Ovary (tissue), 9 donors: ENCODE results near the gene RGL1. TPM values are rescaled to one million over a fixed set of nuclear protein-coding genes. Genes with fewer than 3 reads are reported as not detected.

ENCODE experiments used
- DNase-seq, 5 donors: peaks; one replicate each; pipeline ENCODE4 v3.0.0-alpha.2; 2019 to 2020
- H3K27ac ChIP-seq, 2 donors: fragments of 200-600 bp; one replicate each; pipeline versions ENCODE4 v1.5.1 to v1.8.0; 2019 to 2022
- H3K27me3 ChIP-seq: fragments of 200-600 bp; one replicate; pipeline ENCODE4 v1.8.0; 2022
- H3K36me3 ChIP-seq: fragments of 200-600 bp; sonication (generic); one replicate; pipeline ENCODE4 v1.5.1; 2019
- H3K4me1 ChIP-seq: one replicate; pipeline ENCODE4 v1.8.1; 2013; ENCODE audit warnings: mild to moderate bottlenecking, moderate library complexity; ENCODE audit not compliant: insufficient read depth
- H3K4me3 ChIP-seq: fragments of 200-600 bp; sonication (generic); one replicate; pipeline ENCODE4 v1.5.1; 2017
- H3K9me3 ChIP-seq, 2 donors: fragments of 200-600 bp in 1 of 2; sonication (generic) in 1 of 2; one replicate each; pipeline versions ENCODE4 v1.5.1 to v1.8.1; 2013 to 2019; ENCODE audit warnings: mild to moderate bottlenecking in 1 of 2, moderate library complexity in 1 of 2
- CTCF ChIP-seq, 3 donors: fragments of 450-650 bp in 2 of 3; fragments of 200-600 bp in 1 of 3; IDR thresholded peaks; one replicate each; pipeline versions ENCODE4 v1.5.1 to v1.8.0; 2016 to 2022; ENCODE audit warnings: antibody characterized with exemption in 3 of 3, mild to moderate bottlenecking in 1 of 3
- EP300 ChIP-seq: sonication (generic); formaldehyde crosslinking; IDR thresholded peaks from one replicate; pipeline ENCODE4 v1.6.1; 2017; ENCODE audit warnings: antibody characterized with exemption
- POLR2A ChIP-seq: fragments of 450-650 bp; IDR thresholded peaks from one replicate; pipeline ENCODE4 v1.6.1; 2017; ENCODE audit warnings: antibody characterized with exemption, mild to moderate bottlenecking, moderate library complexity
- WGBS, 3 donors: extraction: QIAGEN DNeasy Blood & Tissue Kit in 1 of 3; methylation state at CpG; one replicate each; pipeline versions ENCODE4 v1.1.5 to v1.1.7; 2013 to 2017; 5-methylcytosine and 5-hydroxymethylcytosine counted together
- intact Hi-C, 4 donors: fragments of 100-400 bp; cut with DNase I; formaldehyde crosslinking; loops; one replicate each; pipeline versions ENCODE4 v1.11.0 to v1.15.1; 2022 to 2023
- polyA plus RNA-seq, 2 donors: library from polyadenylated mRNA; stranded (reverse); fragments of 200-250 nt in 1 of 2; fragments of 350-450 nt in 1 of 2; fragmentation: Illumina TruSeq in 1 of 2; extraction: RNeasy Lipid Tissue Mini Kit (QIAGEN cat#74804) in 1 of 2; gene quantifications; one replicate each; pipeline ENCODE4 v1.2.3, GENCODE V29; 2013 to 2014
- total RNA-seq, 7 donors: library from RNA; depleted of rRNA in 2 of 7; stranded (reverse); fragments of >200 nt in 2 of 7; fragmentation: NEBNext Ultra II Directional in 3 of 7; extraction: Animal tissue kit (Norgen Biotek cat#: 25700) in 3 of 7; gene quantifications; one replicate each; pipeline versions ENCODE4 v1.1.0 to v1.2.4, GENCODE V29; 2016 to 2023
- donor health status: DM: no; HTN: no; CAD: no; lungs with moderate emphysema.
- donor health status: DM: no; HTN: no; CAD: no.
- donor health status: Bipolar disorder and iron deficiency.
- donor health status: DM: yes; HTN: yes; CAD: no.
- donor health status: DM: no; HTN: no; CAD: no.
- donor health status: DM: yes; HTN: yes; CAD: no.

Gene RGL1
- total and polyA plus RNA-seq, 9 donors, result 14.3 to 61.6 (median 25.7) TPM

GRCh38 chr1:183926983-183927382, 122.1 kb downstream of the RGL1 start:
- no peak for DNase-seq
- Histone ChIP-seq H3K27ac (no peak overlapping the region), H3K36me3 (no peaks in the 10 kb centered on the region), H3K4me1 (no peaks in the 10 kb centered on the region), H3K9me3 (no peaks in the 10 kb centered on the region), H3K4me3 (no peak overlapping the region), H3K27me3 (no peaks in the 10 kb centered on the region)
- intact Hi-C loops, result no loop called here
- 82 to 84% (median 83%) methylated on average over 5 of the region's 5 CpGs for WGBS, 3 donors
- TF ChIP-seq EP300, result no peak
- no peak for TF ChIP-seq CTCF (IDR thresholded peaks at IDR 0.05)
- no peak for TF ChIP-seq POLR2A

GRCh38 chr1:183931646-183932271, 126.8 kb downstream of the RGL1 start:
- Histone ChIP-seq H3K27me3 (no peaks in the 10 kb centered on the region), H3K9me3 (no peaks in the 10 kb centered on the region), H3K27ac (peak overlapping the region in 1 of 2 donors; percentile 0), H3K4me1 (no peaks in the 10 kb centered on the region), H3K36me3 (no peaks in the 10 kb centered on the region), H3K4me3 (no peak overlapping the region)
- 27 to 32% (median 27%) methylated on average over 2 of the region's 2 CpGs for WGBS, 3 donors
- TF ChIP-seq CTCF (IDR thresholded peaks at IDR 0.05) (no peak), EP300 (no peak), POLR2A (no peak)
- intact Hi-C loops, result no loop called here
- no peak for DNase-seq

- TF ChIP-seq CTCF (IDR thresholded peaks at IDR 0.05), result no peak
- no peak for TF ChIP-seq POLR2A
- TF ChIP-seq EP300, result no peak
- no peaks in the 10 kb centered on the region for H3K36me3 ChIP-seq
- H3K4me3 ChIP-seq, result no peak overlapping the region
- 9 to 14% (median 10%) methylated on average over 15 of the region's 15 CpGs for WGBS, 3 donors
- H3K27me3 ChIP-seq, result no peaks in the 10 kb centered on the region
- intact Hi-C loops, result no loop called here
- peak; percentile 83 to 90 (median 85) for DNase-seq
- H3K9me3 ChIP-seq, result no peaks in the 10 kb centered on the region
- H3K27ac ChIP-seq, result peak overlapping the region in 1 of 2 donors; percentile 0
- no peaks in the 10 kb centered on the region for H3K4me1 ChIP-seq
Measured at GRCh38 chr1:183932412-183932811, 127.5 kb downstream of the RGL1 start.

- Histone ChIP-seq H3K9me3 (no peaks in the 10 kb centered on the region), H3K27me3 (no peaks in the 10 kb centered on the region), H3K4me1 (no peaks in the 10 kb centered on the region), H3K4me3 (no peak overlapping the region), H3K36me3 (no peaks in the 10 kb centered on the region), H3K27ac (no peak overlapping the region)
- intact Hi-C loops, result no loop called here
- WGBS, 3 donors, result 61 to 76% (median 71%) methylated on average over 4 of the region's 4 CpGs
- no peak for DNase-seq
- no peak for TF ChIP-seq CTCF (IDR thresholded peaks at IDR 0.05)
- no peak for TF ChIP-seq POLR2A
- TF ChIP-seq EP300, result no peak
Measured at GRCh38 chr1:183933528-183934179, 128.7 kb downstream of the RGL1 start.
